ENCODE results near the gene PRKCA.

The PRKCA gene

DNA sequence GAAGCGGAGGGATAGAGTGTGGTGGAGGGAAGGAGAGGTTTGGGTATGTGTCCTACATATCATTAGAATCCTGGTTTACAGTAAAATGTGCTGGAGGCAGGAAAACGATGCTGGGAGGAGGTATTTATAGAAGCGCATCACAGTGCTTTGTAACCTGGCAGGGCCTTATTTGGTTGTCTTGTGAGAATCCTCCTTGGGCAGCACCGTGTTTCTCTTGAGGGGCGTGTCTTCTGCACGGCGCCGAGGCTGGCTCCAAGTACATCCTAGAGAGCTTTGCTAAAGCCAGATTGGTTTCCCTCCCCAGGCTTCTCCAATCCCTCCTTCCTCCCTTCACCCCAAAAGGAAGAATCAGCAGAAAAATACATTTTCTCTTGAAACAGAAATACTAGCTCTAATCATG, 556.9 kb downstream of the PRKCA start:
- TF ChIP-seq, protein P1, sequence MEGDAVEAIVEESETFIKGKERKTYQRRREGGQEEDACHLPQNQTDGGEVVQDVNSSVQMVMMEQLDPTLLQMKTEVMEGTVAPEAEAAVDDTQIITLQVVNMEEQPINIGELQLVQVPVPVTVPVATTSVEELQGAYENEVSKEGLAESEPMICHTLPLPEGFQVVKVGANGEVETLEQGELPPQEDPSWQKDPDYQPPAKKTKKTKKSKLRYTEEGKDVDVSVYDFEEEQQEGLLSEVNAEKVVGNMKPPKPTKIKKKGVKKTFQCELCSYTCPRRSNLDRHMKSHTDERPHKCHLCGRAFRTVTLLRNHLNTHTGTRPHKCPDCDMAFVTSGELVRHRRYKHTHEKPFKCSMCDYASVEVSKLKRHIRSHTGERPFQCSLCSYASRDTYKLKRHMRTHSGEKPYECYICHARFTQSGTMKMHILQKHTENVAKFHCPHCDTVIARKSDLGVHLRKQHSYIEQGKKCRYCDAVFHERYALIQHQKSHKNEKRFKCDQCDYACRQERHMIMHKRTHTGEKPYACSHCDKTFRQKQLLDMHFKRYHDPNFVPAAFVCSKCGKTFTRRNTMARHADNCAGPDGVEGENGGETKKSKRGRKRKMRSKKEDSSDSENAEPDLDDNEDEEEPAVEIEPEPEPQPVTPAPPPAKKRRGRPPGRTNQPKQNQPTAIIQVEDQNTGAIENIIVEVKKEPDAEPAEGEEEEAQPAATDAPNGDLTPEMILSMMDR (IDR thresholded peaks at IDR 0.05; ENCODE audit: low read length, missing control alignments) = no peak
- no peak for DNase-seq (ENCODE audit: low read depth)
- H3K4me3 ChIP-seq (replicated peaks; ENCODE audit: low read depth, low read length) = no peak overlapping the region

DNA sequence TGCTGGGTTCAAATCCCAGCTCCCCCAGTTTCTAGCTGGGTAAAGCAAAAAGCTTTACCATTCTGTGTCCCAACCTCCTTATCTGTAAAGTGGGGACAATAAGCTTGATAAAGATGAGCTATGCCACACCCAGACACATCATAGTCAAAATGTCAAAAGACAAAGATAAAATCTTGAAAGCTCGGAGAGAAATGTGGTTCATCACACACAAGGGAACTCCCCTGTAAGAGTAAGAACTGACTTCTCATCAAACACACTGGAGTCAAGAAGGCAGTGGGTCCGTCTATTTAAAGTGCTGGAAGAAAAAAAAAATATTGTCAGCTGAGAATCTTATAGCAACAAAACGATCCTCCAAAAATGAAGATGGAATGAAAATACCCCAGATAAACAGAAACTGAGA, 557.8 kb downstream of the PRKCA start:
- no peak for DNase-seq (ENCODE audit: low read depth)
- no peak overlapping the region for H3K4me3 ChIP-seq (replicated peaks; ENCODE audit: low read depth, low read length)
- TF ChIP-seq, protein P1 (IDR thresholded peaks at IDR 0.05; ENCODE audit: low read length, missing control alignments) = no peak
